Measurements from ENCODE around the gene AP3S1. TPM values are rescaled to one million over a fixed set of nuclear protein-coding genes. Genes with fewer than 3 reads are reported as not detected.

The AP3S1 gene
- polyA plus RNA-seq, 3 donors = 30.2 to 86.1 (median 84.8) TPM

GRCh38 chr5:115946655-115947054, 104.9 kb downstream of the AP3S1 start:
- Mint-ChIP-seq H3K4me1 (peaks cover 8% of the 10 kb centered on the region), H3K9me3 (peaks cover 0 to 8% (median 4%) of the 10 kb centered on the region in 7 donors), H3K36me3 (no peaks in the 10 kb centered on the region), H3K27me3 (ENCODE audit: low read depth in 3 of 3) (peaks cover 2 to 5% (median 2%) of the 10 kb centered on the region in 3 donors), H3K4me3 (no peak overlapping the region), H3K27ac (no peak overlapping the region)
- Histone ChIP-seq H3K4me1 (ENCODE audit: control insufficient read depth in 1 of 2, insufficient read depth in 2 of 2, low read length in 2 of 2) (peaks cover 0 to 7% of the 10 kb centered on the region in 2 donors), H3K4me2 (replicated peaks; ENCODE audit: extremely low read depth, low read length, poor library complexity, severe bottlenecking) (no peak overlapping the region), H3K4me3 (replicated peaks in 1 of 3; ENCODE audit: low read depth in 2 of 3, low read length in 3 of 3) (no peak overlapping the region), H3K36me3 (replicated peaks in 1 of 2; ENCODE audit: control insufficient read depth in 1 of 2, insufficient read depth in 2 of 2, low read length in 2 of 2) (no peaks in the 10 kb centered on the region), H4K20me1 (ENCODE audit: insufficient read depth, low read length) (no peaks in the 10 kb centered on the region), H3K9me3 (replicated peaks in 1 of 2; ENCODE audit: control insufficient read depth in 1 of 2, insufficient read depth in 1 of 2, low read length in 2 of 2) (no peaks in the 10 kb centered on the region), H3K9ac (ENCODE audit: insufficient read depth, low read length, poor library complexity, severe bottlenecking) (no peak overlapping the region), H2AFZ (ENCODE audit: insufficient read depth, low read depth, low read length, poor library complexity, severe bottlenecking) (no peak overlapping the region), H3K27ac (ENCODE audit: low read depth in 1 of 2, low read length in 2 of 2) (no peak overlapping the region), H3K79me2 (ENCODE audit: insufficient read depth, low read length) (no peaks in the 10 kb centered on the region), H3K27me3 (ENCODE audit: control insufficient read depth in 2 of 2, insufficient read depth in 2 of 2, low read length in 2 of 2) (no peaks in the 10 kb centered on the region)
- intact Hi-C loops (cut with micrococcal nuclease) = no loop called here
- no peak for DNase-seq
- WGBS (ENCODE audit: insufficient coverage) = no CpG with 5 or more reads among the region's 2 CpGs
- TF ChIP-seq, protein P1, sequence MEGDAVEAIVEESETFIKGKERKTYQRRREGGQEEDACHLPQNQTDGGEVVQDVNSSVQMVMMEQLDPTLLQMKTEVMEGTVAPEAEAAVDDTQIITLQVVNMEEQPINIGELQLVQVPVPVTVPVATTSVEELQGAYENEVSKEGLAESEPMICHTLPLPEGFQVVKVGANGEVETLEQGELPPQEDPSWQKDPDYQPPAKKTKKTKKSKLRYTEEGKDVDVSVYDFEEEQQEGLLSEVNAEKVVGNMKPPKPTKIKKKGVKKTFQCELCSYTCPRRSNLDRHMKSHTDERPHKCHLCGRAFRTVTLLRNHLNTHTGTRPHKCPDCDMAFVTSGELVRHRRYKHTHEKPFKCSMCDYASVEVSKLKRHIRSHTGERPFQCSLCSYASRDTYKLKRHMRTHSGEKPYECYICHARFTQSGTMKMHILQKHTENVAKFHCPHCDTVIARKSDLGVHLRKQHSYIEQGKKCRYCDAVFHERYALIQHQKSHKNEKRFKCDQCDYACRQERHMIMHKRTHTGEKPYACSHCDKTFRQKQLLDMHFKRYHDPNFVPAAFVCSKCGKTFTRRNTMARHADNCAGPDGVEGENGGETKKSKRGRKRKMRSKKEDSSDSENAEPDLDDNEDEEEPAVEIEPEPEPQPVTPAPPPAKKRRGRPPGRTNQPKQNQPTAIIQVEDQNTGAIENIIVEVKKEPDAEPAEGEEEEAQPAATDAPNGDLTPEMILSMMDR (IDR thresholded peaks at IDR 0.05) = no peak

GRCh38 chr5:115947260-115947659, 105.5 kb downstream of the AP3S1 start:
- H3K4me1 ChIP-seq (ENCODE audit: control insufficient read depth in 1 of 2, insufficient read depth in 2 of 2, low read length in 2 of 2) = peaks cover 0 to 7% of the 10 kb centered on the region in 2 donors
- H3K36me3 ChIP-seq (replicated peaks in 1 of 2; ENCODE audit: control insufficient read depth in 1 of 2, insufficient read depth in 2 of 2, low read length in 2 of 2) = no peaks in the 10 kb centered on the region
- TF ChIP-seq, protein P1 (IDR thresholded peaks at IDR 0.05) = no peak
- no peak for DNase-seq
- H3K4me2 ChIP-seq (replicated peaks; ENCODE audit: extremely low read depth, low read length, poor library complexity, severe bottlenecking) = no peak overlapping the region
- H3K4me3 ChIP-seq (replicated peaks in 1 of 3; ENCODE audit: low read depth in 2 of 3, low read length in 3 of 3) = no peak overlapping the region
- H3K27ac ChIP-seq (ENCODE audit: low read depth in 1 of 2, low read length in 2 of 2) = no peak overlapping the region
- H4K20me1 ChIP-seq (ENCODE audit: insufficient read depth, low read length) = no peaks in the 10 kb centered on the region
- Mint-ChIP-seq H3K27me3 (ENCODE audit: low read depth in 3 of 3) (peaks cover 2 to 5% (median 5%) of the 10 kb centered on the region in 3 donors), H3K4me3 (no peak overlapping the region), H3K36me3 (no peaks in the 10 kb centered on the region), H3K9me3 (peaks cover 0 to 10% (median 5%) of the 10 kb centered on the region in 7 donors), H3K27ac (no peak overlapping the region), H3K4me1 (peaks cover 8% of the 10 kb centered on the region)
- no peaks in the 10 kb centered on the region for H3K79me2 ChIP-seq (ENCODE audit: insufficient read depth, low read length)
- intact Hi-C loops (cut with micrococcal nuclease) = no loop called here
- no peaks in the 10 kb centered on the region for H3K9me3 ChIP-seq (replicated peaks in 1 of 2; ENCODE audit: control insufficient read depth in 1 of 2, insufficient read depth in 1 of 2, low read length in 2 of 2)
- H3K9ac ChIP-seq (ENCODE audit: insufficient read depth, low read length, poor library complexity, severe bottlenecking) = no peak overlapping the region
- H3K27me3 ChIP-seq (ENCODE audit: control insufficient read depth in 2 of 2, insufficient read depth in 2 of 2, low read length in 2 of 2) = no peaks in the 10 kb centered on the region
- WGBS (ENCODE audit: insufficient coverage) = 100% methylated on average over 1 of the region's 2 CpGs
- H2AFZ ChIP-seq (ENCODE audit: insufficient read depth, low read depth, low read length, poor library complexity, severe bottlenecking) = no peak overlapping the region

Measured in CD14-positive monocyte (primary cell).